ENCODE results near the gene GALNT7. TPM values are rescaled to one million over a fixed set of nuclear protein-coding genes. Genes with fewer than 3 reads are reported as not detected.

The GALNT7 gene
- total RNA-seq, 4 donors from 2014 or later: 31.4 to 124 (median 105) TPM

GRCh38 chr4:173289353-173289727 lies 120.7 kb downstream of the GALNT7 start:
- intact Hi-C loops (cut with DNase I; ENCODE audit: low total_unique reads): no loop called here
- Histone ChIP-seq H3K9me3 (peaks cover 12 to 15% of the 10 kb centered on the region in 2 donors), H3K4me1 (peaks cover 0 to 14% (median 4%) of the 10 kb centered on the region in 4 donors), H3K36me3 (peaks cover 0 to 9% (median 4%) of the 10 kb centered on the region in 4 donors), H3K27ac (no peak overlapping the region), H3K4me3 (no peak overlapping the region), H3K27me3 (no peaks in the 10 kb centered on the region)
- TF ChIP-seq POLR2AphosphoS5 (IDR thresholded peaks at IDR 0.05) (no peak), EP300 (IDR thresholded peaks at IDR 0.05; ENCODE audit: low read depth) (no peak), CTCF (IDR thresholded peaks at IDR 0.05) (no peak), POLR2A (IDR thresholded peaks at IDR 0.05) (no peak)
- no peak for DNase-seq
- in situ Hi-C loops (cut with MboI; ENCODE audit: low pct_ligation_motif_present in 1 of 4, low pct_unique_long_range_greater_than_20kb in 1 of 4, low sequenced_read_pairs in 3 of 4): no loop called here
- 61% methylated on average over 4 of the region's 4 CpGs for WGBS, 2 donors (ENCODE audit: low coverage in 1 of 2)

DNA sequence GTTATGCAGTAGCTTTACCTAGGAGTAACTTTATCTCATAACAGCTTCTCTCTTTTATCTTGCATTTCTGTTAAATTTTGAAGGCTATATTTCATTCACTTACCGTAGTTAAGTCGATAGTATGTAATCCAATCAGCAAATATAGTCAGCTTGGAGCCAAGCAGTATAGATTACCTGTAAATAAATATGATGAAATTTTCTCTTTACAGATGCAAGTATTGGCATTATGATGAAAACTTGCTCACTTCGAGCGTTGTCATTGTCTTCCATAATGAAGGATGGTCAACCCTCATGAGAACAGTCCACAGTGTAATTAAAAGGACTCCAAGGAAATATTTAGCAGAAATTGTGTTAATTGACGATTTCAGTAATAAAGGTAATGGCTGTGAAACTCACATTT lies 123.3 kb downstream of the GALNT7 start:
- no peak overlapping the region for H3K4me3 ChIP-seq
- peaks cover 0 to 5% (median 2%) of the 10 kb centered on the region in 4 donors for H3K36me3 ChIP-seq
- H3K9me3 ChIP-seq: peaks cover 0 to 2% of the 10 kb centered on the region in 2 donors
- WGBS, 2 donors (ENCODE audit: low coverage in 1 of 2): 92 to 95% methylated on average over 5 of the region's 5 CpGs
- H3K4me1 ChIP-seq: peaks cover 0 to 14% (median 4%) of the 10 kb centered on the region in 4 donors
- intact Hi-C loops (cut with DNase I; ENCODE audit: low total_unique reads): no loop called here
- TF ChIP-seq CTCF (IDR thresholded peaks at IDR 0.05): no peak
- no peak for TF ChIP-seq POLR2AphosphoS5 (IDR thresholded peaks at IDR 0.05)
- TF ChIP-seq POLR2A (IDR thresholded peaks at IDR 0.05): no peak
- TF ChIP-seq EP300 (IDR thresholded peaks at IDR 0.05; ENCODE audit: low read depth): no peak
- no peaks in the 10 kb centered on the region for H3K27me3 ChIP-seq
- in situ Hi-C loops (cut with MboI; ENCODE audit: low pct_ligation_motif_present in 1 of 4, low pct_unique_long_range_greater_than_20kb in 1 of 4, low sequenced_read_pairs in 3 of 4): no loop called here
- no peak for DNase-seq
- H3K27ac ChIP-seq: no peak overlapping the region

DNA sequence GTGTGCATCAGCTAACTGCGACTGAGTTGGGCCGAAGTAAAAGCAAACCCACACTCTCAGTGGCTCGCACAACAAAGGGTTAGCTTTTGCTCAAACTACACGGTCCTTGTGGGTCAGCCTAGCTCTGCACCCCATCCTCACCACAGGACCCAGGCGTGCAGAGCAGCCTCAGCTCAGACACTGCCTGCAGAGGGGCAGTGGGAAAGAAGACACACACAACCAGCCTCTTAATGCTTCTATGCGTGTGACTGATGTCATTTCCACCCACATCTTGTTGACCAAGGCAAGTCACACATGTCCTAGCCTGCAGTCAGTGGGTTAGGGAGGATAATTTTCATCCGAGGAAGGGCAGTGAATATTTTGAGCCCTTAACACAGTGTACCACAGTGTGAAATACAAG lies 125.1 kb downstream of the GALNT7 start:
- in situ Hi-C loops (cut with MboI; ENCODE audit: low pct_ligation_motif_present in 1 of 4, low pct_unique_long_range_greater_than_20kb in 1 of 4, low sequenced_read_pairs in 3 of 4) (no loop called here), intact Hi-C loops (cut with DNase I; ENCODE audit: low total_unique reads) (no loop called here)
- DNase-seq: no peak
- TF ChIP-seq POLR2AphosphoS5 (IDR thresholded peaks at IDR 0.05): no peak
- Histone ChIP-seq H3K36me3 (peaks cover 0 to 6% (median 3%) of the 10 kb centered on the region in 4 donors), H3K4me1 (peaks cover 0 to 12% (median 4%) of the 10 kb centered on the region in 4 donors), H3K27ac (no peak overlapping the region), H3K9me3 (no peaks in the 10 kb centered on the region), H3K27me3 (no peaks in the 10 kb centered on the region), H3K4me3 (no peak overlapping the region)
- 81 to 90% methylated on average over 4 to 7 of the region's 7 CpGs for WGBS, 2 donors (ENCODE audit: low coverage in 1 of 2)

DNA sequence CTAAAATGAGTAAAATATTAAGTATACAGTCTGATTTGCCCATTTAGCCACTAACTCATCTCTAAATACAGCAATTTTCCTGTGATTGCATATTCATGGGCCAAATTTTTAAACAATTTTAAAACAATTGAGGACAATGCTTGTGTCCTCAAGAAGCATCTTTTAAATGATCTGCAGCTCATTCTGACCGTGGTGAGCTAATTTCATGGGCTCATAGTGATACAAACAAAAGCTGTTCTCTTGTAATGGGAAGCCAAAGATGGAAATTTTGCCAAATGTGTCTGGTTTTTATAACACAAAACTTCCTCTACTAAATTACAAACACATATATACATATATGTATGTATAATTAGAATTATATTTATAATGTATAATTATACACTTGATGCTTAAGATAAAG lies 125.8 kb downstream of the GALNT7 start:
- WGBS, 2 donors (ENCODE audit: low coverage in 1 of 2): 62 to 87% methylated on average over 1 of the region's 1 CpG
- intact Hi-C loops (cut with DNase I; ENCODE audit: low total_unique reads): no loop called here
- Histone ChIP-seq H3K4me1 (peaks cover 0 to 5% (median 2%) of the 10 kb centered on the region in 4 donors), H3K9me3 (no peaks in the 10 kb centered on the region), H3K27me3 (no peaks in the 10 kb centered on the region), H3K27ac (no peak overlapping the region), H3K36me3 (peaks cover 0 to 6% (median 3%) of the 10 kb centered on the region in 4 donors), H3K4me3 (no peak overlapping the region)
- no peak for DNase-seq
- in situ Hi-C loops (cut with MboI; ENCODE audit: low pct_ligation_motif_present in 1 of 4, low pct_unique_long_range_greater_than_20kb in 1 of 4, low sequenced_read_pairs in 3 of 4): no loop called here
- TF ChIP-seq POLR2A (IDR thresholded peaks at IDR 0.05): no peak
- TF ChIP-seq CTCF (IDR thresholded peaks at IDR 0.05): no peak
- no peak for TF ChIP-seq EP300 (IDR thresholded peaks at IDR 0.05; ENCODE audit: low read depth)
- no peak for TF ChIP-seq POLR2AphosphoS5 (IDR thresholded peaks at IDR 0.05)
